Upper lobe of left lung (tissue), 4 donors: Measurements from ENCODE around the gene HLA-DPB1.

Source experiments
- POLR2A ChIP-seq, 4 donors: fragments of 450-650 bp; IDR thresholded peaks; one replicate each; pipeline ENCODE4 v1.5.1; 2016 to 2017; ENCODE audit warnings: antibody characterized with exemption in 4 of 4, mild to moderate bottlenecking in 2 of 4
- POLR2AphosphoS5 ChIP-seq, 2 donors: sonication (generic); formaldehyde crosslinking; IDR thresholded peaks; one replicate each; pipeline ENCODE4 v1.5.1; 2017; ENCODE audit warnings: antibody characterized with exemption in 2 of 2
- TF ChIP-seq, protein P1 (sequence below), 6 experiments: fragments of 450-650 bp in 4 of 6; fragments of 200-600 bp in 2 of 6; sonication (generic) in 2 of 6; IDR thresholded peaks; one replicate each; pipeline ENCODE4 v1.5.1; 2016 to 2019; ENCODE audit warnings: antibody characterized with exemption in 6 of 6

DNA sequence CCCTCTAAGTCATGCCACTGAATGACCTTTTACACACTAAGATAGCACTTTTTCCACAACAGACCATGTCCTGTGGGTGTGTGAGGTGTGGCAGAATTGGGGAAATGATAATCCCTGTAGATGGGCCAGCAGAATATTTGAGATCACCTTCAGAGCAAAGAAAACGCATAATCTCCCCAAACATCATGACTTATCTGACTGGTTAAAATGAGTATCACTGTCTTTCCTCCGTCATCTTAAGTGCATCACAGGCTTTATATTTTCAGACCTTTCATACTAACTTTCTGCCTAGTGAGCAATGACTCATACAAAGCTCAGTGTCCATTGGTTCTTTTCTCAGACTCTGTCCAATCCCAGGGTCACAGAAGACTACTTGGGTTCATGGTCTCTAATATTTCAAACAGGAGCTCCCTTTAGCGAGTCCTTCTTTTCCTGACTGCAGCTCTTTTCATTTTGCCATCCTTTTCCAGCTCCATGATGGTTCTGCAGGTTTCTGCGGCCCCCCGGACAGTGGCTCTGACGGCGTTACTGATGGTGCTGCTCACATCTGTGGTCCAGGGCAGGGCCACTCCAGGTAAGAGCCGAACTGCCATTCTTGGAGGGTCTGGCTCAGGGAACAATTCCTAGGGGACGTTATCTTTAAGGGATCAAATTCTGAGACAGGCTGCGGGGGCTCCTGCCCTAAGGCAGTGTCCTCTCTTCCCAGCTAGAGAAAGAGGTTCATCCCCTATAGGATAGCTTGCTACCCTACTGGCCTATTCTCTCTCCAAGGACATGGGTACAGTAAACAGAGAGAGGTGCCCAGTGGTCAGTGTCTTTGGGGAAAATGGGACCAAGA, at the start of gene HLA-DPB1:
- TF ChIP-seq, protein P1, sequence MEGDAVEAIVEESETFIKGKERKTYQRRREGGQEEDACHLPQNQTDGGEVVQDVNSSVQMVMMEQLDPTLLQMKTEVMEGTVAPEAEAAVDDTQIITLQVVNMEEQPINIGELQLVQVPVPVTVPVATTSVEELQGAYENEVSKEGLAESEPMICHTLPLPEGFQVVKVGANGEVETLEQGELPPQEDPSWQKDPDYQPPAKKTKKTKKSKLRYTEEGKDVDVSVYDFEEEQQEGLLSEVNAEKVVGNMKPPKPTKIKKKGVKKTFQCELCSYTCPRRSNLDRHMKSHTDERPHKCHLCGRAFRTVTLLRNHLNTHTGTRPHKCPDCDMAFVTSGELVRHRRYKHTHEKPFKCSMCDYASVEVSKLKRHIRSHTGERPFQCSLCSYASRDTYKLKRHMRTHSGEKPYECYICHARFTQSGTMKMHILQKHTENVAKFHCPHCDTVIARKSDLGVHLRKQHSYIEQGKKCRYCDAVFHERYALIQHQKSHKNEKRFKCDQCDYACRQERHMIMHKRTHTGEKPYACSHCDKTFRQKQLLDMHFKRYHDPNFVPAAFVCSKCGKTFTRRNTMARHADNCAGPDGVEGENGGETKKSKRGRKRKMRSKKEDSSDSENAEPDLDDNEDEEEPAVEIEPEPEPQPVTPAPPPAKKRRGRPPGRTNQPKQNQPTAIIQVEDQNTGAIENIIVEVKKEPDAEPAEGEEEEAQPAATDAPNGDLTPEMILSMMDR (IDR thresholded peaks at IDR 0.05) = no peak
- TF ChIP-seq POLR2A (IDR thresholded peaks at IDR 0.05) (peak in 3 of 4 donors; percentile 47 to 86 (median 56)), POLR2AphosphoS5 (IDR thresholded peaks at IDR 0.05) (peak in 1 of 2 donors; percentile 25)
